Sigmoid colon (tissue), 4 donors: ENCODE data around the gene DGKD.

Experiments
- POLR2A ChIP-seq, 2 donors: fragments of 450-650 bp; IDR thresholded peaks; one replicate each; pipeline ENCODE4 v1.6.1; 2016; ENCODE audit warnings: antibody characterized with exemption in 2 of 2, mild to moderate bottlenecking in 2 of 2, moderate library complexity in 2 of 2
- POLR2AphosphoS5 ChIP-seq, 4 donors: sonication (generic); formaldehyde crosslinking; IDR thresholded peaks; one replicate each; pipeline ENCODE4 v1.6.1; 2017; ENCODE audit warnings: antibody characterized with exemption in 4 of 4
- TF ChIP-seq, protein P1 (sequence below), 4 experiments: fragments of 450-650 bp in 3 of 4; fragments of 200-600 bp in 1 of 4; IDR thresholded peaks; one replicate each; pipeline ENCODE4 v1.5.1; 2016 to 2019; ENCODE audit warnings: antibody characterized with exemption in 4 of 4, mild to moderate bottlenecking in 3 of 4, moderate library complexity in 2 of 4

DNA sequence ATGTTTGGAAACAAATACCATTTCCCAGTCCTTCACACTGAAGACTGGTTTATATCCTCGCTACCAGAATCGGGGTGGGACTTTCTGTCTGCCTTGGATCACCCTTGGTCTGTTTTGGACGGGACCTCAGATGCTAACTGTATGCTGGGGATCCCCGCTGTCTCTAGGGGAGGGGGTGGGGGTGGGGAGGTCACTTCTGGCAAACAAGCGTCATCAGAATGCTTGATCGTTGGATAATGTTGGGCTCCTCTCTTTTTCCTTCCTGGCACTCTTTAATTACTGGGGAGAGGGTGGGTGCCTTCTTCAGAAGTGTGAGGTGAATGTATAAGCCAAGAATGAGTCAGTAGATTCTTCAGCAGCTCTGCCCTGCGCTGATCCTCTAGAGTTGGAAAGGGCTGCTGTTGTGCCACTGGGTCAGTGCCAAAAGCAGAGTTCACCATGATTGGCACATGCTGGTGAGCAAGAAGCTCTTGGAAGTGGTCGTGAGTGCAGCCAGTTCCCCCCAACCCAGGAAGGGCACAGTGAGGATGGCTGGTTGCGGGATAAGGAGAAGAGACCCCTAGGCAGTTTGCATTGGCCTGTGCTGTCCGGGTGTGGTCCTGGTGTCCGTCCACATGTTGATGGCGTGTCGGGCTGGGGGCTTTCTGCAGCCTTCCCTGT, 32.2 kb downstream of the DGKD start:
- TF ChIP-seq, protein P1, sequence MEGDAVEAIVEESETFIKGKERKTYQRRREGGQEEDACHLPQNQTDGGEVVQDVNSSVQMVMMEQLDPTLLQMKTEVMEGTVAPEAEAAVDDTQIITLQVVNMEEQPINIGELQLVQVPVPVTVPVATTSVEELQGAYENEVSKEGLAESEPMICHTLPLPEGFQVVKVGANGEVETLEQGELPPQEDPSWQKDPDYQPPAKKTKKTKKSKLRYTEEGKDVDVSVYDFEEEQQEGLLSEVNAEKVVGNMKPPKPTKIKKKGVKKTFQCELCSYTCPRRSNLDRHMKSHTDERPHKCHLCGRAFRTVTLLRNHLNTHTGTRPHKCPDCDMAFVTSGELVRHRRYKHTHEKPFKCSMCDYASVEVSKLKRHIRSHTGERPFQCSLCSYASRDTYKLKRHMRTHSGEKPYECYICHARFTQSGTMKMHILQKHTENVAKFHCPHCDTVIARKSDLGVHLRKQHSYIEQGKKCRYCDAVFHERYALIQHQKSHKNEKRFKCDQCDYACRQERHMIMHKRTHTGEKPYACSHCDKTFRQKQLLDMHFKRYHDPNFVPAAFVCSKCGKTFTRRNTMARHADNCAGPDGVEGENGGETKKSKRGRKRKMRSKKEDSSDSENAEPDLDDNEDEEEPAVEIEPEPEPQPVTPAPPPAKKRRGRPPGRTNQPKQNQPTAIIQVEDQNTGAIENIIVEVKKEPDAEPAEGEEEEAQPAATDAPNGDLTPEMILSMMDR (IDR thresholded peaks at IDR 0.05) = no peak
- TF ChIP-seq POLR2AphosphoS5 (IDR thresholded peaks at IDR 0.05) (peak in 2 of 4 donors; percentile 8 to 66), POLR2A (IDR thresholded peaks at IDR 0.05) (no peak)
